ENCODE results near the gene NUP160.

DNA sequence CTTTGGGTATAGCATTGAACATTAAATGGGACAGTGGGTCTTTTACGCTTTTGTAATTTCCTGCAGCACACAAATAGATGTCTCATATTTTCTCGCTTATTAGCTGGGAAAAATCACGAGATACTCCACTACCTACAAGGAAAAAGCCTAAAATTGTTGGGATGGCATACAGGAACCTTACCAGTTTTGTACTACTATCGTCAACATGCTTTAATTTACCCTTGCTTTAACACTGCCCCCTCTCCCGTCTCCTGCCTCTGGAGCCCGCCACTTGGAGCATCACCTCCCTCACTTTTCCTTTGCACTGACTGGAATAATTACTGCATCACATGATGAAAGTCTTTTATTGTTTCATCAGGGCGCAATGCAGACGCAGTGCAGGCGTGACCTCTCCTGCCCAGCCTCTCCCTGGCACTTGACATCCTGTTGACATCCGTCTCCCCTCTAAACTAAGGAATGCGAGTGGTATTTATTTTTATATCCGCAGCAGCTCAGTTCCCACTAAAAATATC, 80.0 kb downstream of the NUP160 start:
- TF ChIP-seq, protein P1, sequence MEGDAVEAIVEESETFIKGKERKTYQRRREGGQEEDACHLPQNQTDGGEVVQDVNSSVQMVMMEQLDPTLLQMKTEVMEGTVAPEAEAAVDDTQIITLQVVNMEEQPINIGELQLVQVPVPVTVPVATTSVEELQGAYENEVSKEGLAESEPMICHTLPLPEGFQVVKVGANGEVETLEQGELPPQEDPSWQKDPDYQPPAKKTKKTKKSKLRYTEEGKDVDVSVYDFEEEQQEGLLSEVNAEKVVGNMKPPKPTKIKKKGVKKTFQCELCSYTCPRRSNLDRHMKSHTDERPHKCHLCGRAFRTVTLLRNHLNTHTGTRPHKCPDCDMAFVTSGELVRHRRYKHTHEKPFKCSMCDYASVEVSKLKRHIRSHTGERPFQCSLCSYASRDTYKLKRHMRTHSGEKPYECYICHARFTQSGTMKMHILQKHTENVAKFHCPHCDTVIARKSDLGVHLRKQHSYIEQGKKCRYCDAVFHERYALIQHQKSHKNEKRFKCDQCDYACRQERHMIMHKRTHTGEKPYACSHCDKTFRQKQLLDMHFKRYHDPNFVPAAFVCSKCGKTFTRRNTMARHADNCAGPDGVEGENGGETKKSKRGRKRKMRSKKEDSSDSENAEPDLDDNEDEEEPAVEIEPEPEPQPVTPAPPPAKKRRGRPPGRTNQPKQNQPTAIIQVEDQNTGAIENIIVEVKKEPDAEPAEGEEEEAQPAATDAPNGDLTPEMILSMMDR (IDR thresholded peaks at IDR 0.05), result no peak
- TF ChIP-seq POLR2A (IDR thresholded peaks at IDR 0.05), result peak in 1 of 2 donors; percentile 17
